KMS-11 (cell line): ENCODE data around the gene KLF4.

ENCODE experiments used
- H2AFZ ChIP-seq: fragments of 200-600 bp; sonication (generic); 2 replicates; pipeline ENCODE4 v1.6.1; 2016; ENCODE audit warnings: antibody characterized with exemption, mixed run types, low read depth
- H3K27ac ChIP-seq: fragments of 200-600 bp; sonication (generic); 2 replicates; pipeline ENCODE4 v1.6.1; 2016; ENCODE audit warnings: mild to moderate bottlenecking, mixed run types
- H3K27me3 ChIP-seq: fragments of 200-600 bp; sonication (generic); 2 replicates; pipeline ENCODE4 v1.6.1; 2017; ENCODE audit warnings: mild to moderate bottlenecking, low read depth, mixed run types, moderate library complexity; ENCODE audit not compliant: insufficient read depth
- H3K36me3 ChIP-seq: fragments of 200-600 bp; sonication (generic); 2 replicates; pipeline ENCODE4 v1.6.1; 2017; ENCODE audit warnings: mild to moderate bottlenecking, mixed run types; ENCODE audit not compliant: insufficient read depth
- H3K4me1 ChIP-seq: fragments of 200-600 bp; sonication (generic); 2 replicates; pipeline ENCODE4 v1.6.1; 2016; ENCODE audit warnings: mild to moderate bottlenecking, low read depth, mixed run types; ENCODE audit not compliant: poor library complexity, severe bottlenecking
- H3K4me2 ChIP-seq: fragments of 200-600 bp; sonication (generic); 2 replicates; pipeline ENCODE4 v1.7.0; 2016; ENCODE audit warnings: mild to moderate bottlenecking, mixed run types
- H3K4me3 ChIP-seq: fragments of 200-600 bp; sonication (generic); IDR thresholded peaks from 2 replicates; pipeline ENCODE4 v1.6.1; 2017; ENCODE audit warnings: low read depth, low read length, mixed read lengths; ENCODE audit not compliant: insufficient read depth
- H3K79me2 ChIP-seq: fragments of 200-600 bp; sonication (generic); 2 replicates; pipeline ENCODE4 v1.6.1; 2016; ENCODE audit warnings: low read depth, mixed run types; ENCODE audit not compliant: insufficient read depth
- H3K9ac ChIP-seq: fragments of 200-600 bp; sonication (generic); 2 replicates; pipeline ENCODE4 v1.6.1; 2016; ENCODE audit warnings: mild to moderate bottlenecking, mixed run types
- H4K20me1 ChIP-seq: fragments of 200-600 bp; sonication (generic); 2 replicates; pipeline ENCODE4 v1.6.1; 2016; ENCODE audit warnings: mild to moderate bottlenecking, mixed run types; ENCODE audit not compliant: insufficient read depth
- CTCF ChIP-seq: fragments of 200-600 bp; sonication (generic); conservative IDR thresholded peaks from 2 replicates; pipeline ENCODE4 v1.6.1; 2017; ENCODE audit warnings: low read depth, mild to moderate bottlenecking, antibody characterized with exemption, low read length, moderate library complexity, mixed read lengths

The KLF4 gene

GRCh38 chr9:107484117-107484723 is 5.3 kb downstream of the KLF4 start:
- H3K9ac ChIP-seq = no peak overlapping the region
- no peak overlapping the region for H3K4me3 ChIP-seq
- no peaks in the 10 kb centered on the region for H3K36me3 ChIP-seq
- no peaks in the 10 kb centered on the region for H3K27me3 ChIP-seq
- TF ChIP-seq CTCF = peak; percentile 67
- H3K79me2 ChIP-seq = no peaks in the 10 kb centered on the region
- H3K4me2 ChIP-seq = no peak overlapping the region
- peaks cover 4% of the 10 kb centered on the region for H3K4me1 ChIP-seq
- H4K20me1 ChIP-seq = no peaks in the 10 kb centered on the region
- no peak overlapping the region for H3K27ac ChIP-seq
- no peak overlapping the region for H2AFZ ChIP-seq

GRCh38 chr9:107483666-107484065 is 5.9 kb downstream of the KLF4 start:
- Histone ChIP-seq H3K4me1 (peaks cover 4% of the 10 kb centered on the region), H3K27ac (no peak overlapping the region), H3K79me2 (no peaks in the 10 kb centered on the region), H2AFZ (no peak overlapping the region), H3K9ac (no peak overlapping the region), H3K27me3 (no peaks in the 10 kb centered on the region), H3K4me2 (no peak overlapping the region), H3K36me3 (no peaks in the 10 kb centered on the region), H3K4me3 (no peak overlapping the region), H4K20me1 (no peaks in the 10 kb centered on the region)
- TF ChIP-seq CTCF = no peak

- Histone ChIP-seq H3K27ac (no peak overlapping the region), H3K27me3 (no peaks in the 10 kb centered on the region), H3K4me3 (no peak overlapping the region), H3K9ac (no peak overlapping the region), H3K4me2 (no peak overlapping the region), H2AFZ (no peak overlapping the region), H3K36me3 (no peaks in the 10 kb centered on the region), H4K20me1 (no peaks in the 10 kb centered on the region), H3K4me1 (peaks cover 4% of the 10 kb centered on the region), H3K79me2 (no peaks in the 10 kb centered on the region)
- TF ChIP-seq CTCF = no peak
Measured at GRCh38 chr9:107481035-107481434, 8.5 kb downstream of the KLF4 start.

GRCh38 chr9:107480386-107480789 is 9.2 kb downstream of the KLF4 start:
- Histone ChIP-seq H4K20me1 (no peaks in the 10 kb centered on the region), H3K4me3 (no peak overlapping the region), H3K27me3 (no peaks in the 10 kb centered on the region), H3K4me1 (peaks cover 4% of the 10 kb centered on the region), H3K79me2 (no peaks in the 10 kb centered on the region), H3K9ac (no peak overlapping the region), H3K4me2 (no peak overlapping the region), H3K27ac (no peak overlapping the region), H2AFZ (no peak overlapping the region), H3K36me3 (no peaks in the 10 kb centered on the region)
- TF ChIP-seq CTCF = no peak
